OCI-LY3 (cell line): Measurements from ENCODE around the gene BPIFB2.

Experiments used
- CTCF ChIP-seq: fragments of 200-600, 300-600 bp; sonication (generic); IDR thresholded peaks from 2 replicates; pipeline ENCODE4 v1.5.1; 2014; ENCODE audit warnings: antibody characterized with exemption, low read length, low read depth
- EZH2phosphoT487 ChIP-seq: fragments of 200-600 bp; shearing (Covaris generic); IDR thresholded peaks from 2 replicates; pipeline ENCODE4 v1.6.1; 2018; ENCODE audit warnings: antibody characterized with exemption, mixed run types, low read depth

GRCh38 chr20:32987044-32987825 lies 20.3 kb upstream of the BPIFB2 start:
- no peak for TF ChIP-seq CTCF
- TF ChIP-seq EZH2phosphoT487: no peak
